Suprapubic skin (tissue), 4 donors: Measurements from ENCODE around the gene HERC2. TPM values are rescaled to one million over a fixed set of nuclear protein-coding genes. Genes with fewer than 3 reads are reported as not detected.
"Not testable (repeated sequence)": the region's sequence is repeated elsewhere in the genome, so short reads cannot be mapped to it uniquely, and the experiment has no call there.

Source experiments
- DNase-seq, 2 donors: peaks; one replicate each; pipeline ENCODE4 v3.0.0-alpha.2; 2019; ENCODE audit warnings: low spot score in 2 of 2
- H3K27ac ChIP-seq: fragments of 200-600 bp; sonication (generic); one replicate; pipeline ENCODE4 v1.5.1; 2019
- H3K27me3 ChIP-seq: fragments of 200-600 bp; sonication (generic); one replicate; pipeline ENCODE4 v1.5.1; 2019
- H3K36me3 ChIP-seq: fragments of 200-600 bp; sonication (generic); one replicate; pipeline ENCODE4 v1.5.1; 2019
- H3K4me1 ChIP-seq: fragments of 200-600 bp; sonication (generic); one replicate; pipeline ENCODE4 v1.5.1; 2019
- H3K4me3 ChIP-seq: fragments of 200-600 bp; sonication (generic); one replicate; pipeline ENCODE4 v1.5.1; 2019; ENCODE audit warnings: mild to moderate bottlenecking
- H3K9me3 ChIP-seq: fragments of 200-600 bp; sonication (generic); one replicate; pipeline ENCODE4 v1.5.1; 2019
- EP300 ChIP-seq: sonication (generic); formaldehyde crosslinking; IDR thresholded peaks from one replicate; pipeline ENCODE4 v1.6.1; 2017; ENCODE audit warnings: antibody characterized with exemption
- POLR2A ChIP-seq, 2 donors: fragments of 450-650 bp; IDR thresholded peaks; one replicate each; pipeline ENCODE4 v1.6.1; 2017; ENCODE audit warnings: antibody characterized with exemption in 2 of 2, mild to moderate bottlenecking in 2 of 2, moderate library complexity in 2 of 2
- POLR2AphosphoS5 ChIP-seq, 3 donors: sonication (generic); formaldehyde crosslinking; IDR thresholded peaks; one replicate each; pipeline ENCODE4 v1.6.1; 2017; ENCODE audit warnings: antibody characterized with exemption in 3 of 3
- WGBS: methylation state at CpG from one replicate; pipeline ENCODE4 v1.1.5; 2018; 5-methylcytosine and 5-hydroxymethylcytosine counted together
- total RNA-seq, 4 donors: library from RNA; depleted of rRNA; stranded (reverse); fragments of >200 nt; gene quantifications; one replicate each; pipeline ENCODE4 v1.1.0, GENCODE V29; 2016
- TF ChIP-seq, protein P1 (sequence below), 2 donors: fragments of 200-600 bp in 1 of 2; fragments of 450-650 bp in 1 of 2; sonication (generic) in 1 of 2; IDR thresholded peaks; one replicate each; pipeline ENCODE4 v1.5.1; 2016 to 2019; ENCODE audit warnings: antibody characterized with exemption in 2 of 2, mild to moderate bottlenecking in 1 of 2, moderate library complexity in 1 of 2

Gene HERC2
- total RNA-seq, 4 donors from 2014 or later: 45.2 to 111 (median 73.8) TPM

- 71% methylated on average over 4 of the region's 4 CpGs for WGBS
These were observed 167.7 kb downstream of the HERC2 start for GRCh38 chr15:28154283-28154682.

DNA sequence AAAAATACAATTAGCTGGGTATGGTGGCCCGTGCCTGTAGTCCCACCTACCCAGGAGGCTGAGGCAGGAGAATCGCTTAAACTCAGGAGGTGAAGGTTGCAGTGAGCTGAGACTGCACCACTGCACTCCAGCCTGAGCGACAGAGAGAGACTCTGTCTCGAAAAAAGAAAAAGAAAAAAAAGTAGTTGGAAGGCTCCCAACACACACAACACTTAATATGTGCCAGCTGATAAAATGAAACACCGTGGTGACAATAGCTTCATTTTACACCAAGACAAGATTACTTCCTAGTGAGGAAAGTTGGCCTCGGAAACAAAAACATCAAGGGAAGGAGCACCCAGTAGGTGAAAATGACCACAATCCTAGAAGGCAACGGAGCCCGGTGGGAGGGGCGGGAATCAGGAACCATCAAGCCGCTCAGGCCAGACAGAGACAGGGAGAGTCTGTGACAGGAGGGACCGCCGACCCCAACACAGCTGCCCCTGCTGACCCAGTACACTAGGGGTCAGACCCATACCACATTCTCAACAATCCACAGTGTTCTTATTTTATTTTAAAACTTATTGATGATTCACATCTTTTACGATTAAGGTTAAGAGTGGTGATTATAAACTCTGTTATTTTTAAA lies 168.4 kb downstream of the HERC2 start:
- H3K27ac ChIP-seq: no peak overlapping the region
- no peaks in the 10 kb centered on the region for H3K27me3 ChIP-seq
- 76% methylated on average over 13 of the region's 13 CpGs for WGBS
- no peaks in the 10 kb centered on the region for H3K9me3 ChIP-seq
- H3K4me3 ChIP-seq: no peak overlapping the region
- H3K36me3 ChIP-seq: peaks cover 12% of the 10 kb centered on the region
- no peaks in the 10 kb centered on the region for H3K4me1 ChIP-seq
- TF ChIP-seq EP300: no peak
- TF ChIP-seq, protein P1, sequence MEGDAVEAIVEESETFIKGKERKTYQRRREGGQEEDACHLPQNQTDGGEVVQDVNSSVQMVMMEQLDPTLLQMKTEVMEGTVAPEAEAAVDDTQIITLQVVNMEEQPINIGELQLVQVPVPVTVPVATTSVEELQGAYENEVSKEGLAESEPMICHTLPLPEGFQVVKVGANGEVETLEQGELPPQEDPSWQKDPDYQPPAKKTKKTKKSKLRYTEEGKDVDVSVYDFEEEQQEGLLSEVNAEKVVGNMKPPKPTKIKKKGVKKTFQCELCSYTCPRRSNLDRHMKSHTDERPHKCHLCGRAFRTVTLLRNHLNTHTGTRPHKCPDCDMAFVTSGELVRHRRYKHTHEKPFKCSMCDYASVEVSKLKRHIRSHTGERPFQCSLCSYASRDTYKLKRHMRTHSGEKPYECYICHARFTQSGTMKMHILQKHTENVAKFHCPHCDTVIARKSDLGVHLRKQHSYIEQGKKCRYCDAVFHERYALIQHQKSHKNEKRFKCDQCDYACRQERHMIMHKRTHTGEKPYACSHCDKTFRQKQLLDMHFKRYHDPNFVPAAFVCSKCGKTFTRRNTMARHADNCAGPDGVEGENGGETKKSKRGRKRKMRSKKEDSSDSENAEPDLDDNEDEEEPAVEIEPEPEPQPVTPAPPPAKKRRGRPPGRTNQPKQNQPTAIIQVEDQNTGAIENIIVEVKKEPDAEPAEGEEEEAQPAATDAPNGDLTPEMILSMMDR (IDR thresholded peaks at IDR 0.05): no peak
- TF ChIP-seq POLR2A (IDR thresholded peaks at IDR 0.05): no peak
- TF ChIP-seq POLR2AphosphoS5 (IDR thresholded peaks at IDR 0.05): no peak
- DNase-seq: no peak

More at GRCh38 chr15:28154283-28154682, 167.7 kb downstream of the HERC2 start:
- no peaks in the 10 kb centered on the region for H3K4me1 ChIP-seq
- H3K36me3 ChIP-seq: peaks cover 12% of the 10 kb centered on the region
- TF ChIP-seq, protein P1 (IDR thresholded peaks at IDR 0.05): no peak
- TF ChIP-seq POLR2A (IDR thresholded peaks at IDR 0.05) (no peak), EP300 (no peak), POLR2AphosphoS5 (IDR thresholded peaks at IDR 0.05) (no peak)
- H3K9me3 ChIP-seq: no peaks in the 10 kb centered on the region
- H3K27me3 ChIP-seq: no peaks in the 10 kb centered on the region
- no peak overlapping the region for H3K27ac ChIP-seq
- DNase-seq: no peak
- H3K4me3 ChIP-seq: no peak overlapping the region

DNA sequence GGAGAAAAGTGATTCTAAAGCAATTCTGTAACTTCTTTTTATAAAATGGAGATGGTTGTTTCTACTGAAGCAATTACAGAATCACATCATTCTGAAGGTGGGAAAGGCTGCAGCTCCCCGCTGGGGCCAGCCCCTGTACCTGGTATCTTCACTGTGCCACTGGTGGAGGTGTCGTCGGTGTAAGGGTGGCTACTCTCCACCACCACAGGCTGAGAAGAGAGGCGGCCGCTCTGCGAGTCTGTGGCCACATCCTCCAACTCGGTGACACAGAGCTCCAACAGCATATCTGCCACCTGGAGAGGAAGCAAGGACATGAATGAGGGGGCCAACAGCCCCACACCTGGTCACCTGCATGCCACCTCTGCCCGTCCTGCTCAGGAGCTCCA lies 169.4 kb downstream of the HERC2 start:
- not testable (repeated sequence) for DNase-seq, H3K27ac ChIP-seq, H3K4me1 ChIP-seq, H3K9me3 ChIP-seq, H3K27me3 ChIP-seq, H3K4me3 ChIP-seq
- peaks cover 12% of the 10 kb centered on the region for H3K36me3 ChIP-seq
- 94% methylated on average over 8 of the region's 8 CpGs for WGBS

GRCh38 chr15:28151864-28152537 lies 170.0 kb downstream of the HERC2 start:
- DNase-seq, H3K4me1 ChIP-seq, H3K27me3 ChIP-seq, H3K9me3 ChIP-seq, H3K27ac ChIP-seq, H3K4me3 ChIP-seq: not testable (repeated sequence)
- 64% methylated on average over 9 of the region's 9 CpGs for WGBS
- H3K36me3 ChIP-seq: peaks cover 12% of the 10 kb centered on the region

DNA sequence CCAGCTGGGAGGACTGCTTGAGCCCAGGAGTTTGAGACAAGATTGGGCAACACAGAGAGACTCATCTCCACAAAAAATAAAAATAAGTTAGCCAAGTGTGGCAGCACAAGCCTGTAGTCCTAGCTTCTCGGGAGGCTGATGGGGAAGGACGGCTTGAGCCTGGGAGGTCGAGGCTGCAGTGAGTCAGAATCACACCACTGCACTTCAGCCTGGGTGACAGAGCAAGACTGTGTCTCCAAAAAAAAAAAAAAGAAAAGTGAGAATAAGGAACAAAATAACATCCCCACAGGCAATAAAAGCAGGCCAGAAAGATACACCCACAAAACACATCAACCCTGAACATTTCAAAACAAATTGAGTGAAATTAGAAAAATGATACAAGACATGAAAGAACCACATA lies 174.2 kb downstream of the HERC2 start:
- H3K4me1 ChIP-seq: no peaks in the 10 kb centered on the region
- TF ChIP-seq POLR2AphosphoS5 (IDR thresholded peaks at IDR 0.05) (no peak), EP300 (no peak), POLR2A (IDR thresholded peaks at IDR 0.05) (no peak)
- TF ChIP-seq, protein P1 (IDR thresholded peaks at IDR 0.05): no peak
- no peaks in the 10 kb centered on the region for H3K27me3 ChIP-seq
- peaks cover 41% of the 10 kb centered on the region for H3K36me3 ChIP-seq
- no peak for DNase-seq
- WGBS: 88% methylated on average over 3 of the region's 3 CpGs
- H3K27ac ChIP-seq: no peak overlapping the region
- H3K9me3 ChIP-seq: no peaks in the 10 kb centered on the region
- H3K4me3 ChIP-seq: no peak overlapping the region

GRCh38 chr15:28145419-28145818 lies 176.6 kb downstream of the HERC2 start:
- H3K36me3 ChIP-seq: peaks cover 55% of the 10 kb centered on the region
- not testable (repeated sequence) for H3K27me3 ChIP-seq, DNase-seq, H3K4me1 ChIP-seq, H3K9me3 ChIP-seq, H3K27ac ChIP-seq, H3K4me3 ChIP-seq
- 82% methylated on average over 4 of the region's 4 CpGs for WGBS
